Lower lobe of right lung (tissue), 2 donors: Measurements from ENCODE around the gene ZNF646. TPM values are rescaled to one million over a fixed set of nuclear protein-coding genes. Genes with fewer than 3 reads are reported as not detected.

Source experiments
- ATAC-seq, 2 donors: fragments of 200-7000 bp; cut with Tn5 transposase; one replicate each; pipeline ENCODE4 v1.9.1; 2020 to 2022; ENCODE audit warnings: mild to moderate bottlenecking in 2 of 2, moderate library complexity in 2 of 2
- DNase-seq: peaks from one replicate; pipeline ENCODE4 v3.0.0-alpha.2; 2020
- H3K27ac ChIP-seq: fragments of 200-600 bp; one replicate; pipeline ENCODE4 v1.8.0; 2022
- H3K27me3 ChIP-seq: fragments of 200-600 bp; one replicate; pipeline ENCODE4 v1.8.0; 2022; ENCODE audit warnings: low read depth
- H3K36me3 ChIP-seq: fragments of 200-600 bp; one replicate; pipeline ENCODE4 v1.8.0; 2022; ENCODE audit warnings: mild to moderate bottlenecking
- H3K4me1 ChIP-seq: fragments of 200-600 bp; one replicate; pipeline ENCODE4 v1.8.0; 2022
- H3K4me3 ChIP-seq: fragments of 200-600 bp; one replicate; pipeline ENCODE4 v1.8.0; 2022; ENCODE audit warnings: mild to moderate bottlenecking
- H3K9me3 ChIP-seq: fragments of 200-600 bp; one replicate; pipeline ENCODE4 v1.8.0; 2022
- CTCF ChIP-seq: fragments of 200-600 bp; IDR thresholded peaks from one replicate; pipeline ENCODE4 v1.8.0; 2022; ENCODE audit warnings: antibody characterized with exemption, mild to moderate bottlenecking
- intact Hi-C: fragments of 100-400 bp; cut with DNase I; formaldehyde crosslinking; loops from one replicate; pipeline ENCODE4 v1.11.0; 2022
- total RNA-seq: library from RNA; stranded (reverse); fragmentation: NEBNext Ultra II Directional; extraction: Animal tissue kit (Norgen Biotek cat#: 25700); gene quantifications from one replicate; pipeline ENCODE4 v1.2.1, GENCODE V29; 2021
- donor health status: DM: no; HTN: yes; CAD: no; lungs with severe emphysema.

ZNF646 gene
- total RNA-seq, 1 donor from 2014 or later, result 23.1 TPM

- TF ChIP-seq CTCF, result no peak
- ATAC-seq (peak; percentile 8 to 25), DNase-seq (no peak)
- no peaks in the 10 kb centered on the region for H3K27me3 ChIP-seq
- peak overlapping the region; percentile 96 for H3K27ac ChIP-seq
- H3K9me3 ChIP-seq, result no peaks in the 10 kb centered on the region
- peak overlapping the region; percentile 55 for H3K4me3 ChIP-seq
- intact Hi-C loops, result no loop called here
- H3K36me3 ChIP-seq, result peaks cover 41% of the 10 kb centered on the region
- H3K4me1 ChIP-seq, result peaks cover 36% of the 10 kb centered on the region
Observed at GRCh38 chr16:31118223-31119155, 44.3 kb downstream of the ZNF646 start.

GRCh38 chr16:31120129-31120528 lies 45.9 kb downstream of the ZNF646 start:
- H3K4me3 ChIP-seq, result no peak overlapping the region
- no peaks in the 10 kb centered on the region for H3K9me3 ChIP-seq
- H3K27ac ChIP-seq, result peak overlapping the region; percentile 96
- no peaks in the 10 kb centered on the region for H3K27me3 ChIP-seq
- no peak for DNase-seq
- peaks cover 56% of the 10 kb centered on the region for H3K36me3 ChIP-seq
- intact Hi-C loops, result no loop called here
- no peak for TF ChIP-seq CTCF
- H3K4me1 ChIP-seq, result peaks cover 23% of the 10 kb centered on the region
- ATAC-seq, result no peak

GRCh38 chr16:31125844-31126243 lies 51.6 kb downstream of the ZNF646 start:
- no peaks in the 10 kb centered on the region for H3K9me3 ChIP-seq
- H3K27me3 ChIP-seq, result no peaks in the 10 kb centered on the region
- peaks cover 46% of the 10 kb centered on the region for H3K4me1 ChIP-seq
- intact Hi-C loops, result no loop called here
- TF ChIP-seq CTCF, result no peak
- peaks cover 77% of the 10 kb centered on the region for H3K36me3 ChIP-seq
- no peak for DNase-seq
- no peak overlapping the region for H3K4me3 ChIP-seq
- no peak for ATAC-seq
- H3K27ac ChIP-seq, result peak overlapping the region; percentile 96

- Histone ChIP-seq H3K36me3 (peaks cover 79% of the 10 kb centered on the region), H3K4me1 (peaks cover 59% of the 10 kb centered on the region), H3K9me3 (no peaks in the 10 kb centered on the region), H3K27me3 (no peaks in the 10 kb centered on the region), H3K4me3 (no peak overlapping the region), H3K27ac (peak overlapping the region; percentile 96)
- DNase-seq (no peak), ATAC-seq (peak; percentile 20 to 37)
- intact Hi-C loops, result no loop called here
- no peak for TF ChIP-seq CTCF
Observed at GRCh38 chr16:31127182-31127581, 53.0 kb downstream of the ZNF646 start.

GRCh38 chr16:31128711-31129567 lies 54.7 kb downstream of the ZNF646 start:
- TF ChIP-seq CTCF, result no peak
- peak; percentile 88 for DNase-seq
- peak overlapping the region; percentile 96 for H3K27ac ChIP-seq
- no peaks in the 10 kb centered on the region for H3K27me3 ChIP-seq
- H3K9me3 ChIP-seq, result no peaks in the 10 kb centered on the region
- intact Hi-C loops, result no loop called here
- peaks cover 67% of the 10 kb centered on the region for H3K4me1 ChIP-seq
- peak overlapping the region; percentile 16 for H3K4me3 ChIP-seq
- peaks cover 68% of the 10 kb centered on the region for H3K36me3 ChIP-seq
- ATAC-seq, result peak; percentile 77 to 85
